Raji (cell line): ENCODE measurements around the gene VEZT.

Source experiments
- POLR2A ChIP-seq: IDR thresholded peaks from 2 replicates; pipeline ENCODE4 v1.6.1; 2011; ENCODE audit warnings: low read depth, low read length, control low read depth; ENCODE audit not compliant: insufficient read depth

The VEZT gene

DNA sequence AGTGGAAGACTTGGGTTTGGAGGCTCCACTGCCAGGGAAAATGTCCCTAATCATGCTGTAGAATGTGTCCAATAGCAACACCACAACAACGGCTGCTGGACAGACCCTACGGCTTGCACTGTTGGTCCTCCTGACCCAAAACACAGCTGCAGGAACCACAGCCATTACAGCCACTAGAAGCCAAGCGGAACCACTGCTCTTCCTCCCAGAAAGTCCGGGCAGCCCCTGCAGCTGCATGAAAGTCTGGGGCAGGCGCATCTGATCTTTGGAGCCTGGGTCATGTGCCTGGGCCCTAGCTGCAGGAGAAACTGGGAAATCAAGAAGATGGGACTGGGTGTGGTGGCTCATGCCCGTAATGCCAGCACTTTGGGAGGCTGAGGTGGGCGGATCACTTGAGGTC is 131.7 kb downstream of the VEZT start:
- TF ChIP-seq POLR2A, result no peak

DNA sequence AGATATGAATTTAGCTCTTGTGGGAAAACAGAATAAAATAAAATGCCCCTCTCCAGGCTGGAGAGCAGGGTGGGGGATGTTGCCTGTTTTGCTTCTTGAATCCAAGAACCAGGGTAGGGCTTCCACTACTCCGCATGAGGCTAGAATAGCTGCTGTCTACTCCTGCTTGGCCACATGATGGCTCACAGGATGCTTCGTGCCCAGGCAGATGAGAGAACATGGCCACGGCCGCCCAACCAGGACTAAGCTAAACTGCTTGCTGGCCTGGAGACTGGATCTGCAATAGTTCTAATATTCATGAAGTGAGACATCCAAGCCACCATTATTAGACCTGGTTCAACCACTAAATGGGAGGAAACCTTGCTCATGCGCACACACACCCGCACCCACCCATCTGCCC is 134.1 kb downstream of the VEZT start:
- no peak for TF ChIP-seq POLR2A
